CD8-positive, alpha-beta memory T cell (primary cell): Measurements from ENCODE around the gene SLC22A13. TPM values are rescaled to one million over a fixed set of nuclear protein-coding genes. Genes with fewer than 3 reads are reported as not detected.

ENCODE experiments used
- CTCF ChIA-PET: fragments of 350-600 bp; sonication (Branson Sonifier 250); formaldehyde crosslinking; loops from one replicate; lab custom pipeline; 2021; ENCODE audit warnings: antibody characterized with exemption; lab: Charles Lee
- POLR2A ChIA-PET: fragments of 350-600 bp; sonication (Branson Sonifier 250); formaldehyde crosslinking; loops from one replicate; lab custom pipeline; 2021; ENCODE audit warnings: antibody characterized with exemption; lab: Charles Lee
- DNase-seq, 5 donors: peaks; one replicate each; pipeline versions ENCODE4 v3.0.0 to v3.0.0-alpha.2; 2020 to 2022; ENCODE audit warnings: mixed read lengths in 1 of 5
- H3K27ac ChIP-seq: one replicate; pipeline ENCODE4 v1.7.0; 2013; ENCODE audit warnings: low read depth, mild to moderate bottlenecking, low read length, moderate library complexity
- H3K27me3 ChIP-seq: 2 replicates; pipeline ENCODE4 v1.7.0; 2013; ENCODE audit warnings: low read length, mild to moderate bottlenecking; ENCODE audit not compliant: insufficient read depth, poor library complexity, severe bottlenecking
- H3K36me3 ChIP-seq: 2 replicates; pipeline ENCODE4 v1.7.0; 2013; ENCODE audit warnings: mild to moderate bottlenecking, low read length, moderate library complexity; ENCODE audit not compliant: insufficient read depth
- H3K4me1 ChIP-seq: 2 replicates; pipeline ENCODE4 v1.7.0; 2013; ENCODE audit warnings: mild to moderate bottlenecking, low read length, moderate library complexity; ENCODE audit not compliant: insufficient read depth
- H3K4me3 ChIP-seq: 2 replicates; pipeline ENCODE4 v1.7.0; 2013; ENCODE audit warnings: mild to moderate bottlenecking, low read length
- H3K9me3 ChIP-seq: 2 replicates; pipeline ENCODE4 v1.7.0; 2013; ENCODE audit warnings: mild to moderate bottlenecking, low read length
- H3K27ac Mint-ChIP-seq, 8 donors: one replicate each; pipeline ENCODE4 v1.8.0; 2020 to 2021; ENCODE audit warnings: mixed read lengths in 8 of 8, mild to moderate bottlenecking in 6 of 8, inconsistent platforms in 3 of 8, moderate library complexity in 3 of 8
- H3K27me3 Mint-ChIP-seq, 2 donors: one replicate each; pipeline ENCODE4 v1.8.0; 2020 to 2021; ENCODE audit warnings: mixed read lengths in 2 of 2, mild to moderate bottlenecking in 1 of 2, moderate library complexity in 1 of 2
- H3K36me3 Mint-ChIP-seq, 3 donors: one replicate each; pipeline ENCODE4 v1.8.0; 2020 to 2021; ENCODE audit warnings: mixed read lengths in 3 of 3, inconsistent platforms in 1 of 3, mild to moderate bottlenecking in 1 of 3
- H3K4me1 Mint-ChIP-seq, 3 donors: one replicate each; pipeline ENCODE4 v1.8.0; 2020 to 2021; ENCODE audit warnings: mixed read lengths in 3 of 3, inconsistent platforms in 1 of 3, mild to moderate bottlenecking in 1 of 3
- H3K4me3 Mint-ChIP-seq, 7 donors: one replicate each; pipeline ENCODE4 v1.8.0; 2020 to 2021; ENCODE audit warnings: mixed read lengths in 7 of 7, mild to moderate bottlenecking in 6 of 7, moderate library complexity in 4 of 7, inconsistent platforms in 2 of 7
- H3K9me3 Mint-ChIP-seq, 5 donors: one replicate each; pipeline ENCODE4 v1.8.0; 2020 to 2022; ENCODE audit warnings: mixed read lengths in 5 of 5, mild to moderate bottlenecking in 3 of 5, moderate library complexity in 2 of 5, inconsistent platforms in 1 of 5
- polyA plus RNA-seq: library from polyadenylated mRNA; unstranded; fragments of 300-500 nt; fragmentation: Illumina TruSeq; gene quantifications from one replicate; pipeline ENCODE4 v1.2.3, GENCODE V29; 2021
- total RNA-seq, 2 experiments: library from RNA; stranded (reverse); gene quantifications; one replicate each; pipeline ENCODE4 v1.2.3, GENCODE V29; 2021

The SLC22A13 gene
- total and polyA plus RNA-seq, 3 experiments from 2014 or later: 0.12 to 0.44 (median 0.28) TPM

GRCh38 chr3:38276081-38276916 is 10.7 kb downstream of the SLC22A13 start:
- POLR2A ChIA-PET: no interaction called here
- no peaks in the 10 kb centered on the region for H3K27me3 Mint-ChIP-seq
- Histone ChIP-seq H3K9me3 (no peaks in the 10 kb centered on the region), H3K27me3 (no peaks in the 10 kb centered on the region), H3K4me3 (no peak overlapping the region), H3K27ac (no peak overlapping the region), H3K4me1 (no peaks in the 10 kb centered on the region), H3K36me3 (no peaks in the 10 kb centered on the region)
- H3K27ac Mint-ChIP-seq: no peak overlapping the region
- H3K4me3 Mint-ChIP-seq: no peak overlapping the region
- CTCF ChIA-PET: no interaction called here
- peaks cover 0 to 17% (median 5%) of the 10 kb centered on the region in 3 donors for H3K36me3 Mint-ChIP-seq
- no peaks in the 10 kb centered on the region for H3K9me3 Mint-ChIP-seq
- H3K4me1 Mint-ChIP-seq: no peaks in the 10 kb centered on the region
- no peak for DNase-seq

DNA sequence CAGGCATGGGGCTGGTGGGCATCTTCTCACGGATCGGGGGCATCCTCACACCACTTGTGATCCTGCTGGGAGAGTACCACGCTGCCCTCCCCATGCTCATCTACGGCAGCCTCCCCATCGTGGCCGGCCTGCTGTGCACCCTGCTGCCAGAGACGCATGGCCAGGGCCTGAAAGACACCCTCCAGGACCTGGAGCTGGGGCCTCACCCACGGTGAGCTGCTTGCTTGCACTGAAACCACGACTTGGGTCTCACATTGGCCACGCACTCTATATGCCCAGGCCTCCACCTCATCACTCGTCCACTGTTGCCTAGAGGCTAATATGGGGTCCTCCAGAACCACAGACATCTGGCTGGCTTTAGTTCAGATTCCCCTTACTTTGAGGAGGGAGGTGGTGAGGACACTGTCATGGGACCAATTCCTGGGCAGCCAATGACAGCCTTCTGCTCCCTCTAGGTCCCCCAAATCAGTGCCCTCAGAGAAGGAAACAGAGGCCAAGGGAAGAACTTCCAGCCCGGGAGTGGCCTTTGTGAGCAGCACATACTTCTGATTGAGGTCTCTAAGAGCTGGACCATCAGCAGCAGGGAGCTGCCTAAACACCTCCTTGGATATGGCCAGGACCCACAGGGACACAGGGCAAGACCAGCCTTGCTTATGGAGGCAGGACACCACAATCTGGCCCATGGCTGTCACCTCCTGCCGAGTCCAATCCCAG is 11.5 kb downstream of the SLC22A13 start:
- Histone ChIP-seq H3K4me1 (no peaks in the 10 kb centered on the region), H3K27me3 (no peaks in the 10 kb centered on the region), H3K4me3 (no peak overlapping the region), H3K9me3 (no peaks in the 10 kb centered on the region), H3K27ac (no peak overlapping the region), H3K36me3 (no peaks in the 10 kb centered on the region)
- ChIA-PET CTCF (no interaction called here), POLR2A (no interaction called here)
- DNase-seq: no peak
- H3K4me3 Mint-ChIP-seq: no peak overlapping the region
- no peaks in the 10 kb centered on the region for H3K9me3 Mint-ChIP-seq
- H3K27me3 Mint-ChIP-seq: no peaks in the 10 kb centered on the region
- peak overlapping the region in 1 of 8 donors; percentile 34 for H3K27ac Mint-ChIP-seq
- H3K36me3 Mint-ChIP-seq: peaks cover 0 to 17% (median 2%) of the 10 kb centered on the region in 3 donors
- H3K4me1 Mint-ChIP-seq: no peaks in the 10 kb centered on the region

DNA sequence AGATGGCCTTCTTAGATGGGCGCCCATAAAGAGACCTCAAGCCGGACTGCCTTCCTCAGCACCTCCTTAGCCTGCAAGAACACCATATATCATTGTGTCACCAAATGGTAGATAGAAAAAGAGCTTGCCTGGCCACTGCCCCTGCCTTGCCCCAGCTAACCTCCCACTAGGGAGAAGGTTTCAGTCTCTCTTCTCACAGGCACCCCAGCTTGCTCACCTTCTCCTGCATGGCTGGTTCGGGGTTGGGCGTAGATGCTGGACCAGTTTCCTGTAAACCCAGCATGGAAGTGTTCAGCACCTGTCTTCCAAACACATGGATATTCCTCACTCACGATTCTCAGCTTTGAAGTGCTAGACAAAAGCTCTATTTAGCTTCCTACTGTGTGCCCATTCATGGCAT is 13.2 kb downstream of the SLC22A13 start:
- no peak overlapping the region for H3K27ac Mint-ChIP-seq
- Histone ChIP-seq H3K4me1 (no peaks in the 10 kb centered on the region), H3K27me3 (no peaks in the 10 kb centered on the region), H3K36me3 (no peaks in the 10 kb centered on the region), H3K4me3 (no peak overlapping the region), H3K27ac (no peak overlapping the region), H3K9me3 (no peaks in the 10 kb centered on the region)
- ChIA-PET CTCF (no interaction called here), POLR2A (interaction anchor here (0.7 kb wide), 1 partner anchor 70 kb away, joined by 3 read pairs; no protein-coding TSS in a partner anchor)
- DNase-seq: no peak
- no peaks in the 10 kb centered on the region for H3K4me1 Mint-ChIP-seq
- no peak overlapping the region for H3K4me3 Mint-ChIP-seq
- no peaks in the 10 kb centered on the region for H3K27me3 Mint-ChIP-seq
- peaks cover 0 to 17% (median 2%) of the 10 kb centered on the region in 3 donors for H3K36me3 Mint-ChIP-seq
- no peaks in the 10 kb centered on the region for H3K9me3 Mint-ChIP-seq

- no peak for DNase-seq
- no peaks in the 10 kb centered on the region for H3K9me3 Mint-ChIP-seq
- no peak within 1 kb of the TSS for H3K4me3 Mint-ChIP-seq
- peaks cover 0 to 7% (median 2%) of the 10 kb centered on the region in 3 donors for H3K36me3 Mint-ChIP-seq
- H3K27ac Mint-ChIP-seq: no peak within 1 kb of the TSS
- Histone ChIP-seq H3K36me3 (no peaks in the 10 kb centered on the region), H3K4me1 (no peaks in the 10 kb centered on the region), H3K4me3 (no peak within 1 kb of the TSS), H3K27ac (no peak within 1 kb of the TSS), H3K27me3 (no peaks in the 10 kb centered on the region), H3K9me3 (no peaks in the 10 kb centered on the region)
- CTCF ChIA-PET: no interaction called here
- POLR2A ChIA-PET: interaction anchor here (0.5 kb wide), 1 partner anchor 219 kb away, joined by 4 read pairs; no protein-coding TSS in a partner anchor
- H3K27me3 Mint-ChIP-seq: peaks cover 0 to 2% of the 10 kb centered on the region in 2 donors
- H3K4me1 Mint-ChIP-seq: no peaks in the 10 kb centered on the region
Observed at GRCh38 chr3:38281895-38282686, 16.5 kb downstream of the SLC22A13 start, which contains the start of gene SLC22A14. SLC22A14 (plus strand) TSS chr3:38282294; CDS start chr3:38306027, 23,733 bp downstream.

GRCh38 chr3:38283810-38284755 is 18.5 kb downstream of the SLC22A13 start:
- Histone ChIP-seq H3K27me3 (no peaks in the 10 kb centered on the region), H3K27ac (no peak overlapping the region), H3K4me3 (no peak overlapping the region), H3K4me1 (no peaks in the 10 kb centered on the region), H3K9me3 (no peaks in the 10 kb centered on the region), H3K36me3 (no peaks in the 10 kb centered on the region)
- Mint-ChIP-seq H3K4me1 (no peaks in the 10 kb centered on the region), H3K27me3 (peaks cover 0 to 2% of the 10 kb centered on the region in 2 donors), H3K36me3 (peaks cover 0 to 2% (median 0%) of the 10 kb centered on the region in 3 donors), H3K4me3 (no peak overlapping the region), H3K27ac (no peak overlapping the region), H3K9me3 (no peaks in the 10 kb centered on the region)
- ChIA-PET POLR2A (no interaction called here), CTCF (no interaction called here)
- no peak for DNase-seq

- H3K4me3 ChIP-seq: no peak overlapping the region
- H3K9me3 ChIP-seq: no peaks in the 10 kb centered on the region
- Mint-ChIP-seq H3K36me3 (peaks cover 0 to 2% (median 0%) of the 10 kb centered on the region in 3 donors), H3K27ac (peak overlapping the region in 1 of 8 donors; percentile 81), H3K9me3 (no peaks in the 10 kb centered on the region), H3K27me3 (peaks cover 0 to 2% of the 10 kb centered on the region in 2 donors), H3K4me3 (no peak overlapping the region), H3K4me1 (no peaks in the 10 kb centered on the region)
- CTCF ChIA-PET: no interaction called here
- no peaks in the 10 kb centered on the region for H3K27me3 ChIP-seq
- no peaks in the 10 kb centered on the region for H3K4me1 ChIP-seq
- H3K27ac ChIP-seq: no peak overlapping the region
- no peaks in the 10 kb centered on the region for H3K36me3 ChIP-seq
- POLR2A ChIA-PET: no interaction called here
- no peak for DNase-seq
Observed at GRCh38 chr3:38284756-38285150, 19.1 kb downstream of the SLC22A13 start.
